H54 (cell line): Measurements from ENCODE around the gene SSH2.

Source experiments
- DNase-seq: peaks from one replicate; pipeline ENCODE4 v3.0.0; 2011; ENCODE audit warnings: low spot score, mixed read lengths; ENCODE audit not compliant: insufficient read length
- FAIRE-seq: peaks from 3 replicates; lab custom pipeline; 2011; peaks lifted over from hg19 to GRCh38; lab: Jason Lieb, UNC
- POLR2A ChIP-seq: IDR thresholded peaks from 2 replicates; pipeline ENCODE4 v1.6.1; 2011; ENCODE audit warnings: low read depth, mild to moderate bottlenecking, low read length

Gene SSH2

DNA sequence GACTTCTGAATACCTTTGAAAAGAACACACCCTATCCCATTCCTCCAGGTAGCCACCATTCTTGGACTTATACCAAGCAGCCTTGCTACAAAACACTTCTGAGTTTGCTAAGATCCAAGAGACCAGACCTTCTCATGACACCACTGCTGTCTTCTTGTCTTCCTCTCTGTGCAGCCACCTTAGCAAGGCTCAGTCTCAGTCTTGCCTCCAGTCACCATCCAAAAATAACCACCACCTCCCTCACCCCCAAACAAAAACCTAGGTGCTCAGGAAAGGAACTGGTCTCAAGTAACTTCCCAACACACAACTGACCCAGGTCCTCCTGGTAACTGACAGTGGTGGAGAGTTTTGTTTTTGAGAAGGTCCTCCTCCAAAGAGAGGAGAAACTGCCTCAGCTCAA is 216.4 kb downstream of the SSH2 start:
- FAIRE-seq, result no peak

DNA sequence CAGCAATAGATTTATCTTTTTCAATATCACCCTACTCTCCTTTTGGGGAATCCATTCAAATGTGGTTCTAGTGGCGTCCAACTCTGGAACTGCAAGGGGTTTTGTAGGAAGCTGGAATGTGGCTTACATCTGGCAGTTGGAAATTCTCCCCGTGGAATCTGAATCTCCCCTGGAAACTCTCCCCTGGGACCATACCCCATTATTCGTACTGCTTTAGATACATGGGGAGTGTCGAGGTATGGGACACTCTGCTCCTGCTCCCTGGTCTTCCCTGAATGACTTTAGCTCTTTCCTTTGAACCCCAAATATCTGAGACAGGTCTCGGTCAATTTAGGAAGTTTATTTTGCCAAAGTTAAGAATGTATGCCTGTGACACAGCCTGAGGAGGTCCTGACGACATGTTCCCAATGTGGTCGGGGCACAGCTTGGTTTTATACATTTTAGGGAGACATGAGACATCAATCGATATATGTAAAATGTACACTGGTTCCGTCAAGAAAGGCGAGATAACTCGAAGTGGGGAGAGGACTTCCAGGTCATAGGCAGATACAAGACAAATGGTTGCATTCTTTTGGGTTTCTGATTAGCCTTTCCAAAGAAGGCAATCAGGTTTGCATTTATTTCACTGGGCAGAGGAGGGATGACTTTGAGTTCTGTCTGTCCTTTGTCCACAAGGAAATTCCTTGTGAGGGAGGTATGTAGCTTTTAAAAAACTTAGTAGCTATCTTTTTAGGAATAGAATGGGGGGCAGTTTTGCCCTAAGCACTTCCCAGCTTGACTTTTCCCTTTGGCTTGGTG is 218.2 kb downstream of the SSH2 start:
- FAIRE-seq (no peak), DNase-seq (no peak)
- no peak for TF ChIP-seq POLR2A

More for the DNA sequence above, 216.4 kb downstream of the SSH2 start:
- TF ChIP-seq POLR2A, result no peak
- DNase-seq, result no peak

GRCh38 chr17:29710891-29711418 is 219.1 kb downstream of the SSH2 start:
- DNase-seq, result no peak
- TF ChIP-seq POLR2A, result no peak
- FAIRE-seq, result peak; percentile 38

- DNase-seq, result no peak
- no peak for FAIRE-seq
- no peak for TF ChIP-seq POLR2A
Measured at GRCh38 chr17:29710520-29710884, 219.5 kb downstream of the SSH2 start.

GRCh38 chr17:29709866-29710519 is 220.0 kb downstream of the SSH2 start:
- FAIRE-seq (no peak), DNase-seq (no peak)
- no peak for TF ChIP-seq POLR2A

- no peak for FAIRE-seq
- no peak for DNase-seq
- TF ChIP-seq POLR2A, result no peak
Measured at GRCh38 chr17:29707212-29707571, 222.8 kb downstream of the SSH2 start.

DNA sequence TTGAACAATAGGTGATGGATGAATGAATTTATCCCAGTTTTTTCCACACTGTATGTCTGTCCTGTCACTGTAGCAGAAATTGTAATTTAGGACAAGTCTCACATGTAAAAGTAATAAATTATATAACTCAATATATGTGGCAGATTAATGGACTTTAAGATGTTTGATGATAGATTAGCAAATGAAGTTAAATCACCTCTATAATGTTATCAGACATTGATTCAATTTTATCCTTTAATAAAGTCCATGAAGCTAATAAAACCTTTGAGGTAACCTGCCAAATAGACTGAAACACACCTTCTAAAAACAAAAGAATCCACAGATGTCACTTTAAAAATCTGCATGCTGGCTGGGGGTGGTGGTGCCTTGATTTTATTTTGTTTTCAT is 224.0 kb downstream of the SSH2 start:
- DNase-seq, result no peak
- no peak for TF ChIP-seq POLR2A
- no peak for FAIRE-seq

DNA sequence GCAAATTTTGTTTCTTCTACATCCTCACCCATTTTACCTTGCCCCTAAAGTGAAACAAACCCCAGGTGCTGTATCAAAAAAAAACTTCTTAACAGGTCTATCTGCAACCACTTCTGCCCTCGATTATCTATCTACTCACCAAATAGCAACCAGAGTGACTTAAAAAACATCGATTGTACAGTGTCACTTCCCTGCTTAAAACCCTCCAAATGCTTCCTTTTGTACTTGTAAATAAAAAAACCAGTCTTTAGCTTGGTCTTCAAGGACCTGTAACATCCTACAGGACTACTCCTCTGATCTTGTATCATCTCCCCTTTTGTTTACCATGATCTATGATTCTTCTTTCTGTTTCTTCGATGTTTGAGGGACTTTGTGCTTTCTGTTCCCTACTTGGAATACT is 224.6 kb downstream of the SSH2 start:
- no peak for TF ChIP-seq POLR2A
- DNase-seq, result no peak
- FAIRE-seq, result no peak

DNA sequence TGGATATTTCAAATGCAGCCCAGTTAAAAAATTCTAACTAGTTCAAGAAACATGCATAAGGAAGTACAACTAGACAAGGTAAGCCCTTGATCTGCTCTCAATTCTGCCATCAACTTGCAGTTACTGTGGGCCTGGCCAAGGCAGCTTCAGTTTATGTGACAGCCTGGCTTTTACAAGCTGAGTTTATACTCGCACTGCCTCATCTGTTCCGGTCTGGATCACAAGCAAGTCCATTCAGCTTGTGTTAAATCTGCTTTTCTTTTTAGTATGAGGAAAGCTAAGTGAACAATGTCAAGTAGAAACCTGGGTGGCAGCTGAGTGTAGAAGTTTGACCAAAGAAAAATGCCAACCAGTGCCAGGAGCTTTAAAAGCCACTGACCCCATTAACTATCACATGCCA is 230.7 kb downstream of the SSH2 start:
- FAIRE-seq, result no peak
- no peak for TF ChIP-seq POLR2A

GRCh38 chr17:29698837-29699236 is 231.2 kb downstream of the SSH2 start:
- FAIRE-seq (no peak), DNase-seq (no peak)
- TF ChIP-seq POLR2A, result no peak

More for the DNA sequence above, 230.7 kb downstream of the SSH2 start:
- no peak for DNase-seq

GRCh38 chr17:29698019-29698777 is 231.8 kb downstream of the SSH2 start:
- TF ChIP-seq POLR2A, result no peak
- no peak for DNase-seq
- no peak for FAIRE-seq

DNA sequence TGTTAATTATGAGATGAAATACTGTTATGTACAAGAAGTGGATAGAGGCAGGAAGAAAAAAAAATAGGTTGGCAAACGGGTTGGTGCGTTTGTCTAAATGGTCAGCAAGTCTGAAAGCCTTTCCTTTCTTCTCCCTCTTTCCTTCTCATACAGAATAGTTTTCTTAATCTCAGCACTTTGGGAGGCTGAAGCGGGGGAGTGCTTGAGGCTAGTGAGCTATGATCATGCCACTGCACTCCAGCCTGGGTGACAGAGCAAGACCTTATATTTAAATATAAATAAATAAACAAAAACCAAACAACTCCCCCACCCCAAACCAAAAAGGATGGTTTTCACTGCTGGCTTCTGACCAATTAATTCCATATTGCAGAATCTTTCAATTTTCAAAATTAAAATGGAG is 232.7 kb downstream of the SSH2 start:
- DNase-seq (no peak), FAIRE-seq (no peak)
- TF ChIP-seq POLR2A, result no peak

GRCh38 chr17:29694918-29695563 is 235.0 kb downstream of the SSH2 start:
- peak; percentile 23 for FAIRE-seq
- DNase-seq, result no peak
- no peak for TF ChIP-seq POLR2A

DNA sequence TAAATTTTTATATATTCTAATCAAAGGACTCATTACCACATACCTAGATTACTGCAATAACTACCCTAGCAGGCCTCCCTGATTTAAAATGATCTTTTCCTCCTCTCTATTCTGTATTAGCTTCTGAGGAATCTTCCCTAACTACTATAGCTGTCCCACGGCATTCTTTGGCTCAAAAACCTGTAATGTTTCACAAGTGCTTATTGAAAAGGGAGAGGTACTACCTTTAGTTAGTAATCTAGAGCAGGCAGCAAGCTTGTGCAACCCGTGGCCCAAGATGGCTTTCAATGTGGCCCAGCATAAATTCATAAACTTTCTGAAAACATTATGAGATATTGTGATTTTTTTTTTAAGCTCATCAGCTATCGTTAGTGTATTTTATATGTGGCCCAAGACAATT is 236.3 kb downstream of the SSH2 start:
- FAIRE-seq (no peak), DNase-seq (no peak)
- no peak for TF ChIP-seq POLR2A

DNA sequence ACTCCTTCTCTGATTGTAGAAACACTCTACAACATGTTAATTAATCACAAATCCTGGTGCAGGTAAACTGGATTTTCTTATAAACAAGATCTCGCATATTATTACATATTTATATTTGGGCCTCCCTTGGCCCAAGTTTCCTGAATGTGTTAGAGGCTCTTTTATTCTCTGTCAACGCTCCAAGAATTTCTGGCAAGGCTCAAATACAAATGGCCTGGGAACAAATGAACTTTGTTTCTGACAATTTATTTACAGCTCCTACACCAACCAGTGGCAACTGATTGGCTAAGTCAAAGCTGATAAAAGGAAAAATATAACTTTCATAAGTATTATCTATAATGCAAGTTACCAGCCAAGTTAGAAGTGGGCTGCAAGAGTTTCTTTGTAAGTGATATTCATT is 242.4 kb downstream of the SSH2 start:
- FAIRE-seq (no peak), DNase-seq (no peak)
- no peak for TF ChIP-seq POLR2A
